Neural cell (in vitro differentiated cells): Measurements from ENCODE around the gene MAG.

Experiments used
- CTCF ChIP-seq: fragments of 450-650 bp; IDR thresholded peaks from 2 replicates; pipeline ENCODE4 v1.5.1; 2014; ENCODE audit warnings: antibody characterized with exemption, mild to moderate bottlenecking, moderate library complexity; ENCODE audit not compliant: poor library complexity, severe bottlenecking
- EP300 ChIP-seq: fragments of 450-650 bp; conservative IDR thresholded peaks from 2 replicates; pipeline ENCODE4 v1.6.1; 2014; ENCODE audit warnings: antibody characterized with exemption, mild to moderate bottlenecking, moderate library complexity; ENCODE audit not compliant: poor library complexity, severe bottlenecking
- EZH2 ChIP-seq: fragments of 200-600, 300-800 bp; shearing (Covaris generic), sonication (generic); IDR thresholded peaks from 2 replicates; pipeline ENCODE4 v1.6.1; 2014; ENCODE audit warnings: antibody characterized with exemption, low read length, borderline replicate concordance, mild to moderate bottlenecking; ENCODE audit not compliant: insufficient read depth, poor library complexity, severe bottlenecking
- MXI1 ChIP-seq: fragments of 450-650 bp; conservative IDR thresholded peaks from 2 replicates; pipeline ENCODE4 v1.6.1; 2014; ENCODE audit warnings: antibody characterized with exemption, mild to moderate bottlenecking; ENCODE audit not compliant: poor library complexity, severe bottlenecking
- POLR2AphosphoS5 ChIP-seq: IDR thresholded peaks from 2 replicates; pipeline ENCODE4 v1.6.1; 2012
- RAD21 ChIP-seq: fragments of 450-650 bp; conservative IDR thresholded peaks from 2 replicates; pipeline ENCODE4 v1.6.1; 2014; ENCODE audit warnings: antibody characterized with exemption, mild to moderate bottlenecking, moderate library complexity
- REST ChIP-seq: IDR thresholded peaks from 2 replicates; pipeline ENCODE4 v1.6.1; 2012; ENCODE audit warnings: borderline replicate concordance
- SMC3 ChIP-seq: fragments of 450-650 bp; conservative IDR thresholded peaks from 2 replicates; pipeline ENCODE4 v1.6.1; 2014; ENCODE audit warnings: antibody characterized with exemption, mild to moderate bottlenecking, moderate library complexity; ENCODE audit not compliant: poor library complexity
- TAF1 ChIP-seq: IDR thresholded peaks from 2 replicates; pipeline ENCODE4 v1.6.1; 2012; ENCODE audit warnings: low read depth

DNA sequence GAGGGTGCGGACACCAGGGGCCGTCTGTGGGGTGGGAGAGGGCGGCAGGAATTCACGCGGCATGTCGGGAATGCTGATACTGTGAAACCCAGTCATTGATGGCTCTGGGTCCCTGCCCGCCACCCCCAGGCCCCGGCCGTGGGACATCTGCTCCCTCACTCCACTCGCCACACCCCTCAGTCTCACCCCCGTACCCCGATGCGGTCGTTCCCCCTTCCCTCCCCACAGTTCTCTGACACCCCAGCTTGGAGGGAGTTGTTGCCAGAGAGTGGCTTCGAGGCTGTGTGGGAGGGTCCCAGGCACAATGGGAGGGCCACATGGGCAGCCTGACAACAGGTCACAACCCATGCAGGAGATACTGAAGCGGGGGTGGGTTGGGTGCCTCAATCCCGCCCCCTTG is 1.8 kb downstream of the MAG start:
- no peak for TF ChIP-seq EZH2
- no peak for TF ChIP-seq CTCF
- no peak for TF ChIP-seq RAD21
- TF ChIP-seq REST: no peak
- no peak for TF ChIP-seq POLR2AphosphoS5
- TF ChIP-seq TAF1: no peak
- TF ChIP-seq MXI1: no peak
- TF ChIP-seq SMC3: no peak
- TF ChIP-seq EP300: no peak
